Muscle layer of colon (tissue), 2 donors: ENCODE data around the gene POLE2.
"Not testable (repeated sequence)": the region's sequence is repeated elsewhere in the genome, so short reads cannot be mapped to it uniquely, and the experiment has no call there.

Experiments used
- H3K27ac ChIP-seq: one replicate; pipeline ENCODE4 v1.7.0; 2013; ENCODE audit warnings: low read depth, mild to moderate bottlenecking, low read length, moderate library complexity
- H3K27me3 ChIP-seq, 2 donors: one replicate each; pipeline ENCODE4 v1.7.0; 2013; ENCODE audit warnings: low read length in 2 of 2, mild to moderate bottlenecking in 2 of 2; ENCODE audit not compliant: insufficient read depth in 2 of 2, control insufficient read depth in 1 of 2
- H3K36me3 ChIP-seq: one replicate; pipeline ENCODE4 v1.7.0; 2013; ENCODE audit warnings: mild to moderate bottlenecking, low read length; ENCODE audit not compliant: insufficient read depth
- H3K4me1 ChIP-seq: one replicate; pipeline ENCODE4 v1.7.0; 2013; ENCODE audit warnings: mild to moderate bottlenecking, low read length; ENCODE audit not compliant: insufficient read depth
- H3K4me3 ChIP-seq, 2 donors: one replicate each; pipeline ENCODE4 v1.7.0; 2013; ENCODE audit warnings: low read length in 2 of 2, low read depth in 1 of 2, mild to moderate bottlenecking in 1 of 2, moderate library complexity in 1 of 2
- H3K9ac ChIP-seq: one replicate; pipeline ENCODE4 v1.7.0; 2013; ENCODE audit warnings: low read length
- H3K9me3 ChIP-seq: one replicate; pipeline ENCODE4 v1.7.0; 2013; ENCODE audit warnings: mild to moderate bottlenecking, low read length
- donor health status: abdominal sarcoma.
- donor health status: Adenocarcinoma of cecum.

The POLE2 gene

DNA sequence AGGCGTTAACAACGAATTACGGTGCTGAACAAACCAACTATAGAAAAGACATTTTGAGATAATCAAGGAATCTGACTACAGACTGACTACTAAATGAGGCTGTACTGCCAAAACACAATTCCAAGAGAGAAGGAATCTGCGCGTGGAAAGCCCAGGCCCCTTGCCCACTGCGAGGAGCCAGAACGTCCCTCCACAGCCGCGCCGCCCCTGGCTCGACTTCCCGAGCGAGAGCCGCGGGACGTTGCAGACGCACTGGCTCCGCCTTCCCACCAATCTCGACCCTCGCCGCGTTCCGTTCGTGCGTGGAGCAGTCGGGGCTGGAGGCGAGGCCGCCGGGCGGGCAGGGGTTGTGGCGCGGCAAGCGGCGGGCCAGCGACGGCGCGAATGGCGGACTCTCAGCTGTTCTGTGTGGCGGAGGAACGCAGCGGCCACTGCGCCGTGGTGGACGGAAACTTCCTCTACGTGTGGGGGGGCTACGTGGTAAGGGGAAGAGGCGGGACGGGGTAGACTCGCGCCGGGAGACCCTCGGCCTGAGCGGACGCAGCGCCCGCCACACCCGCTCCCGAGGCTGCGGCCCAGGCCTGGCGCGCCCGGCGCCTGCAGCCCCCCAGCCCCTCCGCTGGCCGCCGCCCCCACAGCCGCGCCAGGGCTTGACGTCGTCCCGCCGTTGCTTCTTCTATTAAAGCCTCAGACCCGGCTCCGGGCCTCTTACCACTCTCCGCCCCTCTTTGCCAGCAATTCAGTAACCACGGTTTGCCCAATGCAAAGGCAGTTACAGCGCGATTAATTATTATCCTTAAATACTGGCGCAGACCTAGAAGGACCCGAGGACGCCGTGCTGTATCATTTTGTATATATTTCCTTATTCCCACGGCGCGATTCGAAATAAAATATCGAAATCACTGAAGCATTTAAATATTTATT, 5.1 kb upstream of the POLE2 start, which contains the start of gene KLHDC1:
Gene KLHDC1 (plus strand): TSS at position 310 of the 924 bp plus-strand sequence. CDS start 75 bp downstream, at position 385.
- peak within 1 kb of the TSS; percentile 59 for H3K9ac ChIP-seq
- no peaks in the 10 kb centered on the region for H3K9me3 ChIP-seq
- H3K4me3 ChIP-seq = peak within 1 kb of the TSS; percentile 56 to 68
- peak within 1 kb of the TSS; percentile 86 for H3K27ac ChIP-seq
- no peaks in the 10 kb centered on the region for H3K27me3 ChIP-seq
- peaks cover 20% of the 10 kb centered on the region for H3K4me1 ChIP-seq
- H3K36me3 ChIP-seq = no peaks in the 10 kb centered on the region

DNA sequence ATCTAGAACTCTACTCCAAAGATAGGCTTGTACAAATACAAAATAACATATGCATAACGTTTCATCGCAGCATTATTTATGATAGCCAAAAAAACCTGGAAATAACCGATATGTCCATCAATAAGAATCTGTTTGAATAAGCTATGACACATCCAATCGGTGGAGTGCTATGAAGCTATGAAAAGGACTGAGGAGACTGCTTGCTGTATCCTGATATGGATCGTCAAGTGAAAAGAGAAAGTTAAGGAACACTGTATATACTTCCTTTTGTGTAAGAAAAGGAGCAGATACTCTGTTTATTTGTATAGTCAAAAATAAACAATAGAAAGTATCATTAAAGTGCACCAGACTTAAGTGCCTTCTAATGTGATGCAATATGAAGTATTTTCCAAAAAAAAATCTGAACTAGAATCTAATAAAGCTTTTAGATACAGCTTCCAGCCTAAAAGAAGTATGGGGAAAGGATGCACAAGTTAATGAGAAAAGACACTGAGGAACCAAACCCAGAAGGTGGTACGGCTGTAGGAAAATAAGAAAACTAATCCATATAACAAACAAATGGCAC, 4.3 kb upstream of the POLE2 start:
- H3K9ac ChIP-seq = peak overlapping the region; percentile 59
- no peaks in the 10 kb centered on the region for H3K9me3 ChIP-seq
- H3K4me3 ChIP-seq = peak overlapping the region; percentile 56 to 68

DNA sequence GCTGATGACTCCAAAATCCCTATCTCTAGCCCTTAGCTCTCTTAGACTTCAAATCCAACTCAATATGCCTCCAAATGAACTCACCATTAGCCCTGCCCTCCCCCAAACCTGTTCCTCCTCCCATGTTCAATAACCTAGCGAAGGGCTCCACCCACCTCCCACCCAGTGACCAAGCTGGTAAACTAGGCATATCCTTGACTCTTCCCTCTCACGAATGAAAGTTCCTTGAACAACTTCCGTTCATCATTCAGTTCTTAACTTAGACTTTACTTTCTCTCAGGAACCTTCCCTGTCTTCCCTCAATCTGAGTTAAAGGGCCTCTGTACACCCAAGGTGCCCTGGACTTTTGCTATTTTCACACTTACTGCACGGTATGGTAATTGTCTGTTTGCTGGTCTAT, 3.0 kb upstream of the POLE2 start:
- Histone ChIP-seq H3K9ac (no peak overlapping the region), H3K9me3 (no peaks in the 10 kb centered on the region), H3K4me1 (peaks cover 20% of the 10 kb centered on the region), H3K27me3 (no peaks in the 10 kb centered on the region), H3K36me3 (no peaks in the 10 kb centered on the region), H3K27ac (no peak overlapping the region), H3K4me3 (no peak overlapping the region)

More for the DNA sequence above, 4.3 kb upstream of the POLE2 start:
- peaks cover 20% of the 10 kb centered on the region for H3K4me1 ChIP-seq
- no peaks in the 10 kb centered on the region for H3K36me3 ChIP-seq
- H3K27me3 ChIP-seq = no peaks in the 10 kb centered on the region
- peak overlapping the region; percentile 86 for H3K27ac ChIP-seq

DNA sequence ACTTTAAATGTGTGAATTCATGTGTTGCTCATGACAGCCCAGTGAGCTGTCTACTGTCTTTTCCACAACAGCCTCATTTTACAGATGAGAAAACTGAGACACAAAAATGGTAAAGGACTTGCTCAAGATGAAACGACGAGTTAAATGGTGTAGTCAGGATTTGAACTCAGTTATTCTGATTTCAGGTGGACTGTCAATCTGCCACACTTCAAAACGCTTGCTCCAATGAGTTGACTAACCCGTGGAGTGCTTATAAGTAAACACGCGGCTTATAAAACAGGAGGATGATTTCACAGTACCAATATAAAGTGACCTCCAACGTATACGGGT, 652 bp upstream of the POLE2 start:
- Histone ChIP-seq H3K9me3 (no peaks in the 10 kb centered on the region), H3K36me3 (no peaks in the 10 kb centered on the region), H3K27ac (peak overlapping the region; percentile 83), H3K4me3 (peak overlapping the region in 1 of 2 donors; percentile 75), H3K9ac (peak overlapping the region; percentile 63), H3K27me3 (no peaks in the 10 kb centered on the region), H3K4me1 (peaks cover 6% of the 10 kb centered on the region)

DNA sequence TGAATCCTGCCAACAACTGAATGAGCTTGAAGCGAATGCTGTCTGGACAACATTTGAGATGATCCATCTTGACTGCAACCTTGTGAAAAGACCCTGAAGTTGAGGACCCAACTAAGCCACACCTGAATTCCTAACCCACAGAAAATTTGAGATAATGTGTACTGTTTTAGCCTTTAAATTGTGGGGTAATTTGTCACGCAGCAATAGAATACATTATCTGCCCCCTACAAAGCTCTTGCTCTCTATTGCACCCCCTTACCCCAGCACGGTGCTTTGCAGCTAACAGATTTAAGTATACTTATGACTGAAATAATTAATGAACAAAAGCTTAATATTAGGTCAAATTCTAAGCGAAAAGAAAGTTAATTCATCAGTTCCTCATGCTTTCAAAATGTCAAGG, 1.6 kb downstream of the POLE2 start:
- H3K9me3 ChIP-seq = no peaks in the 10 kb centered on the region
- no peaks in the 10 kb centered on the region for H3K27me3 ChIP-seq
- peaks cover 6% of the 10 kb centered on the region for H3K4me1 ChIP-seq
- H3K27ac ChIP-seq = no peak overlapping the region
- no peaks in the 10 kb centered on the region for H3K36me3 ChIP-seq
- no peak overlapping the region for H3K4me3 ChIP-seq
- H3K9ac ChIP-seq = no peak overlapping the region

DNA sequence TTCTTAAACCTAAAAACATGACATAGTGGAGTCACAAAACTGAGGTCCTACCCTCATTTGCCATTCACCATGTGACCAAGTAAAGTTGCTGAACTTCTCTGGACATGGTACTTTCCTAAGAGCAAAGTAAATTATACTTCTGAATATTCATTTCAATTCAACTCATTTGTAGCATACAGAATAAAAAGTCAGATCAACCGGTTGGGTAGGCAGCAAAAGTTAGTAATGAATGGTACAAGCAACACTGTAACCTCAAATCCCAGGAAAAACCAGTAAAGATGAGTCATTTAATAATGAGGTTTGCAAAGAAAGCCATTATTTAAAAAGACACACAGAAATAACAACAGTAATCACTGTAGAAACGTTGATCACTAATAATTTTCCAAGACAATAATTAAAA, 8.7 kb downstream of the POLE2 start:
- H3K4me1 ChIP-seq = no peaks in the 10 kb centered on the region
- H3K27ac ChIP-seq = no peak overlapping the region
- H3K36me3 ChIP-seq = no peaks in the 10 kb centered on the region
- H3K4me3 ChIP-seq = no peak overlapping the region
- no peak overlapping the region for H3K9ac ChIP-seq
- no peaks in the 10 kb centered on the region for H3K9me3 ChIP-seq
- H3K27me3 ChIP-seq = no peaks in the 10 kb centered on the region

DNA sequence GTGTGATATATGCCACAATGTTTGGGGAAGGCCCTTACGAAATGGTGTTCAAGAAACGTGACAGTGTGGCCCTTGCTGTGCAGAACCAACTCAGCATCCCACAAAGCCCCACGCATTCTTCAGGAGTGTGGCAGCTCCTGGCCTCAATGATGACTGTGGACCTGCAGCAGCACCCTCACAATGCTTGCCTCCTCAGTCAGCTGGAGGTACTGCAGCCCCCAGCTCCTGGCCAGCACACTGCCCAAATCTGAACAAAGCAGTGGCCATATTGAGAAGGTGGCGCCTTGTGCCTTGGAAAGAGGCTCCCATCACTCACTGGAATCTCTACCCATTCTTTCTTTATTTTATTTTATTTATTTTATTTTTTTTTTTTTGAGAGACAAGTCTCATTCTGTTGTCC, 10.4 kb downstream of the POLE2 start:
- Histone ChIP-seq H3K27ac (no peak overlapping the region), H3K4me1 (no peaks in the 10 kb centered on the region), H3K9me3 (no peaks in the 10 kb centered on the region), H3K9ac (no peak overlapping the region), H3K4me3 (no peak overlapping the region), H3K27me3 (no peaks in the 10 kb centered on the region), H3K36me3 (no peaks in the 10 kb centered on the region)

DNA sequence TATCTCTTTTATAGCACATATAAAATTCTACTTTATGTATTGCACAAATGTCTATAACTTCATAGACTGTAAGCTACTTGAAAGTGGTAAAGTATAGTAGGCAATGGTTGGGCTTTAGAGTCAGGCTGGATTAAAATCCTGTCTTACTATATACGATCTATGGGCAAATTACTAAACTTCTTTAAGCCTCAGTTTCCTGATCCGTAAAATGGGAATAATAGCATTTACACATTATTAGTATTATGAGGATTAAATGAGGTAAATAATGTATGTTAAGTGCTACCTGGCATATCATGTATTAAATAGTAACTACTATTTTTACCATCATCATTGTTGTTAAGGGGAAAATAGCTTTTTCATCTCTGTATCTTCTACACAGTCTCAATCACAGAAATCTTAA, 14.4 kb downstream of the POLE2 start:
- H3K4me1 ChIP-seq = no peaks in the 10 kb centered on the region
- H3K9me3 ChIP-seq = no peaks in the 10 kb centered on the region
- H3K27ac ChIP-seq = no peak overlapping the region
- H3K9ac ChIP-seq = no peak overlapping the region
- no peak overlapping the region for H3K4me3 ChIP-seq
- no peaks in the 10 kb centered on the region for H3K27me3 ChIP-seq
- H3K36me3 ChIP-seq = no peaks in the 10 kb centered on the region

DNA sequence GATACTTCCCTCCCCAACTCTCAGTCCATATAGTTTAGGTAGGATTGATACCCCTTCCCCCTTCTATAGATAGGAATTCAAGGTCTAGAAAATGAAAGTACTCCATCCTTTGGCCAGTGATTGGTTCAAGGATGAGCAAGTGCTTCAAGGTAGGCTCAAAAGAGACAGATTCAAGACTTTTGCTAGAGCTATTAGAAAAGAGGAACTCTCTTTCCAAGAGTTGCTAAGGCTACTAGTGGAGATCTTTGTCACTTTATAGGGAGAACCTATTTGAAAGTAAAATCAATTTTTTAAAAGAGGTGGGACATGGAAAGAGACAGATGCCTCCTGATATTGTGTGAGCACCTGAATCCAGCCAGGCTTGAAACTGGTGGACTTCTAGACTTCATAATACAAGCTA, 17.5 kb downstream of the POLE2 start:
- no peaks in the 10 kb centered on the region for H3K4me1 ChIP-seq
- H3K4me3 ChIP-seq = no peak overlapping the region
- H3K9ac ChIP-seq = no peak overlapping the region
- H3K27me3 ChIP-seq = no peaks in the 10 kb centered on the region
- H3K36me3 ChIP-seq = no peaks in the 10 kb centered on the region
- no peak overlapping the region for H3K27ac ChIP-seq
- H3K9me3 ChIP-seq = no peaks in the 10 kb centered on the region

DNA sequence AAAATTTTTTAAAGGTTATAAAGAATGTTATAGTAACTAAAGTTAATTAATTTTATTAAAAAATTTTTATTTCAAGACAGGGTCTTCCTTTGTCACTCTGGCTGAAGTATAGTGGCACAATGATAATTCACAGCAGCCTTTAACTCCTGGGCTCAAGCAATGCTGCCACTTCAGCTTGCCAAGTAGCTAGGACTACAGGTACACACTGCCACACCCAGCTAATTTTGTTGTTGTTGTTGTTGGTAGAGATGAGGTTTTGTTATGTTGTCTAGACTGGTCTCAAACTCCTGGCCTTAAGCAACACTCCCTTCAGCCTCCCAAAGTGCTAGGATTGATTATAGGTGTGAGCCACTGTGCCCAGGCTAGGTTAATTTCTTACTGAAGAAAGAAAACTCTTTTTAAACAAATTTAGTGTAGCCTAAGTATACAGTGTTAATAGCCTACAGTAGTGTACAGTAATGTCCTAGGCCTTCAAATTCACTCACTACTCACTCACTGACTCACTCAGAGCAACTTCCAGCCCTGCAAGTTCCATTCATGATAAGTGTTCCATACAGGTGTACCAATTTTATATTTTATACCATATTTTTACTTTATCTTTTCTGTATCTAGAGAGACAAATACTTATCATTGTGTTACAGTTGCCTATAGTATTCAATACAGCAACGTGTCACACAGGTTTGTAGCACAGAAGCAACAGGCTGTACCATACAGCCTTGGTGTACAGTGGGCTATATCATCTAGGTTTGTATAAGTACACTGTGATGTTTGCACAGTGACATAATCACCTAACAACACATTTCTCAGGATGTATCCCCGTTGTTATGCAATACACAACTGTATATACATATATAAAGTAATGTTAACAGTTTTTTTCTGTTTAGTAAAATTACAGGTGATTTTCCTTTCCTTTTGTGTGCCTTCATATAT, 28.2 kb downstream of the POLE2 start:
- no peak overlapping the region for H3K4me3 ChIP-seq
- H3K4me1 ChIP-seq = no peaks in the 10 kb centered on the region
- no peak overlapping the region for H3K27ac ChIP-seq
- H3K36me3 ChIP-seq = no peaks in the 10 kb centered on the region
- no peak overlapping the region for H3K9ac ChIP-seq
- H3K27me3 ChIP-seq = no peaks in the 10 kb centered on the region
- H3K9me3 ChIP-seq = no peaks in the 10 kb centered on the region

DNA sequence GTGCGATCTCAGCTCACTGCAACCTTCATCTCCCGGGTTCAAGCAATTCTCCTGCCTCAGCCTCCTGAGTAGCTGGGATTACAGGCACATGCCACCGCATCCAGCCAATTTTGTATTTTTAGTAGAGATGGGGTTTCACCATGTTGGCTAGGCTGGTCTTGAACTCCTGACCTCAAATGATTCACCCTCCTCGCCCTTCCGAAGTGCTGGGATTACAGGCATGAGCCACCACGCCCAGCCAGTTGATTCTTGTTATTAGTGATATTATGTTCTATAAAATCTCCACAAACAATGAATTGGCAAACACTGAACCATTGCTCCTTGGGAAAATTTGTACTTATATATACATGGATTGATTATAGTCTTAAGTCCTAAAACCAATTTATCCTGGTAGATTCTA, 30.5 kb downstream of the POLE2 start:
- H3K27ac ChIP-seq, H3K4me3 ChIP-seq, H3K4me1 ChIP-seq, H3K9me3 ChIP-seq, H3K27me3 ChIP-seq, H3K9ac ChIP-seq, H3K36me3 ChIP-seq: not testable (repeated sequence)
